Panc1 (cell line): ENCODE measurements around the gene CALD1. TPM values are rescaled to one million over a fixed set of nuclear protein-coding genes. Genes with fewer than 3 reads are reported as not detected.

Source experiments
- ATAC-seq: fragments of 200-7000 bp; cut with Tn5 transposase; 2 replicates; pipeline ENCODE4 v1.9.1; 2020; ENCODE audit warnings: mild to moderate bottlenecking, moderate library complexity
- BruUV-seq: library from RNA; stranded (reverse); fragments of 400-500 nt; replicated peaks from 2 replicates; lab custom pipeline; 2021; lab: Mats Ljungman, UMichigan
- CTCF ChIA-PET: fragments of 300-600 bp; sonication (Branson Sonifier 250); formaldehyde crosslinking; loops from one replicate; lab custom pipeline; 2022; ENCODE audit warnings: antibody characterized with exemption; lab: Charles Lee
- POLR2A ChIA-PET: fragments of 300-600 bp; sonication (Branson Sonifier 250); formaldehyde crosslinking; loops from one replicate; lab custom pipeline; 2022; ENCODE audit warnings: antibody characterized with exemption; lab: Charles Lee
- DNase-seq: peaks from one replicate; pipeline ENCODE4 v3.0.0-alpha.2; 2010; ENCODE audit warnings: low read depth, low spot score
- H3K27ac ChIP-seq: 2 replicates; pipeline ENCODE4 v1.5.1; 2011; ENCODE audit warnings: mild to moderate bottlenecking, low read length, inconsistent platforms
- H3K27me3 ChIP-seq: fragments of 200-500 bp; sonication (Bioruptor generic); 2 replicates; pipeline ENCODE4 v1.6.0; 2014; ENCODE audit warnings: low read length, inconsistent platforms; ENCODE audit not compliant: control insufficient read depth, insufficient read depth
- H3K36me3 ChIP-seq: fragments of 200-500 bp; sonication (Bioruptor generic); 2 replicates; pipeline ENCODE4 v1.5.1; 2014; ENCODE audit warnings: inconsistent platforms, mild to moderate bottlenecking, low read length, moderate library complexity; ENCODE audit not compliant: control insufficient read depth, insufficient read depth
- H3K4me1 ChIP-seq: 2 replicates; pipeline ENCODE4 v1.5.1; 2011; ENCODE audit warnings: inconsistent platforms, mild to moderate bottlenecking, low read length, moderate library complexity; ENCODE audit not compliant: control insufficient read depth, insufficient read depth
- H3K4me3 ChIP-seq, 2 experiments: 2 replicates each; pipeline ENCODE4 v1.5.1; 2011 to 2012; ENCODE audit warnings: low read depth in 2 of 2, low read length in 2 of 2, mild to moderate bottlenecking in 2 of 2, inconsistent platforms in 1 of 2, moderate library complexity in 1 of 2
- H3K9me3 ChIP-seq: fragments of 200-500 bp; sonication (Bioruptor generic); 2 replicates; pipeline ENCODE4 v1.5.1; 2014; ENCODE audit warnings: low read depth, mild to moderate bottlenecking, inconsistent platforms, low read length, moderate library complexity; ENCODE audit not compliant: control insufficient read depth, insufficient read depth
- POLR2AphosphoS5 ChIP-seq: IDR thresholded peaks from 2 replicates; pipeline ENCODE4 v1.6.1; 2012; ENCODE audit warnings: mild to moderate bottlenecking, low read depth, low read length, moderate library complexity
- SIN3A ChIP-seq: IDR thresholded peaks from 2 replicates; pipeline ENCODE4 v1.6.1; 2012; ENCODE audit warnings: low read depth, mild to moderate bottlenecking, low read length, moderate library complexity, borderline replicate concordance; ENCODE audit not compliant: insufficient read depth
- TCF7L2 ChIP-seq: IDR thresholded peaks from 2 replicates; pipeline ENCODE4 v1.6.1; 2011; ENCODE audit warnings: mild to moderate bottlenecking, low read depth, low read length, inconsistent platforms
- in situ Hi-C: cut with HindIII; loops from 2 replicates; pipeline ENCODE4 v1.10.0; 2016; ENCODE audit warnings: low sequenced_read_pairs, low pct_unique_long_range_greater_than_20kb
- intact Hi-C: fragments of 100-400 bp; cut with micrococcal nuclease; formaldehyde crosslinking; loops from one replicate; pipeline ENCODE4 v1.10.0; 2022; ENCODE audit not compliant: unreplicated experiment
- total RNA-seq: library from RNA; stranded (reverse); gene quantifications from one replicate; pipeline ENCODE4 v1.2.1, GENCODE V29; 2021; ENCODE audit not compliant: unreplicated experiment
- TF ChIP-seq, protein P1 (sequence below), 2 experiments: IDR thresholded peaks; 2 replicates each; pipeline ENCODE4 v1.6.1; 2011 to 2012; ENCODE audit warnings: low read depth in 2 of 2, control low read depth in 1 of 2, low read length in 1 of 2, mild to moderate bottlenecking in 1 of 2, moderate library complexity in 1 of 2; ENCODE audit not compliant: insufficient read depth in 1 of 2
- TF ChIP-seq, protein P2 (sequence below): fragments of 450-650 bp; IDR thresholded peaks from 2 replicates; pipeline ENCODE4 v1.5.1; 2017; ENCODE audit warnings: mild to moderate bottlenecking

CALD1 gene
- total RNA-seq, 1 experiment from 2014 or later = 9.2 TPM

DNA sequence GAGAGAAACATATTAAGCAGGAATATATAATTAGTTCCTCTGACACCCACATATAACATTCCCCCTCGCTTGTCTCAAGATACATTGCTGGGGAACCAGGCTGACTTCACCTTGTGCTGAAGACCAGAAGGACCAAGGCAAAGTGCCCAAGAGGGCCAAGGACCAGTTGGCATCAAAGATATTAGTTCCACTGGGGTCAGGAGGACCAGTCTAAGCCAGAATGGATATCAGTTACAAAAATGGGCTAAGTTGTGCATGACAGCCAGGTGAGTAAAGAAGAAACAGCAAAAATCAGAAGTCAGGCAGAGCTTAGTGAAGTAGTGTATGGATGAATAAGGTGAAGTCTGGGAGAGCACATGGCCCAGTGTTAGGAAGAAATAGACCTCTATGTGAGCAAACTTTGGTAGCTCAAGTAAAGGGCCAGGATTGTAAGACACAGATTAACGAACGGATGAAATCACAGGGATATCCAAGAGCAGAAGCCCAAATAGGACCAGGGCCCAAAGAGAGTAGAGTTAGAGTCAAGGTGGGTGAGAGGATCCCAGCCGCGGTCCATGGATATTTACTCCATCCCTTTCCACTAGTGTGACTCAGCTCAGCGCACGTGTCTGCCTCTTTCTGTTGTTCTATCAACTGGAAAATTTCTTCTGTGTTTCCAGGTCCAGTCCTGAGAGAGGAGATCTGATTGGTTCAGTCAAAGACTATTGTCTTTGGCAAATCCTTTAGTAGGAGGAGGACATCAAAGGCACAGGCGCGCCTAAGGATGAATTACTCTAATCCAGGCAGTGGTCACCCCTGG, 5.0 kb downstream of the CALD1 start:
- Histone ChIP-seq H3K27ac (no peak overlapping the region), H3K9me3 (no peaks in the 10 kb centered on the region), H3K4me1 (no peaks in the 10 kb centered on the region), H3K27me3 (peaks cover 7% of the 10 kb centered on the region), H3K36me3 (no peaks in the 10 kb centered on the region), H3K4me3 (no peak overlapping the region)
- in situ Hi-C loops (no loop called here), intact Hi-C loops (no loop called here)
- ChIA-PET CTCF (no interaction called here), POLR2A (no interaction called here)
- TF ChIP-seq, protein P1, sequence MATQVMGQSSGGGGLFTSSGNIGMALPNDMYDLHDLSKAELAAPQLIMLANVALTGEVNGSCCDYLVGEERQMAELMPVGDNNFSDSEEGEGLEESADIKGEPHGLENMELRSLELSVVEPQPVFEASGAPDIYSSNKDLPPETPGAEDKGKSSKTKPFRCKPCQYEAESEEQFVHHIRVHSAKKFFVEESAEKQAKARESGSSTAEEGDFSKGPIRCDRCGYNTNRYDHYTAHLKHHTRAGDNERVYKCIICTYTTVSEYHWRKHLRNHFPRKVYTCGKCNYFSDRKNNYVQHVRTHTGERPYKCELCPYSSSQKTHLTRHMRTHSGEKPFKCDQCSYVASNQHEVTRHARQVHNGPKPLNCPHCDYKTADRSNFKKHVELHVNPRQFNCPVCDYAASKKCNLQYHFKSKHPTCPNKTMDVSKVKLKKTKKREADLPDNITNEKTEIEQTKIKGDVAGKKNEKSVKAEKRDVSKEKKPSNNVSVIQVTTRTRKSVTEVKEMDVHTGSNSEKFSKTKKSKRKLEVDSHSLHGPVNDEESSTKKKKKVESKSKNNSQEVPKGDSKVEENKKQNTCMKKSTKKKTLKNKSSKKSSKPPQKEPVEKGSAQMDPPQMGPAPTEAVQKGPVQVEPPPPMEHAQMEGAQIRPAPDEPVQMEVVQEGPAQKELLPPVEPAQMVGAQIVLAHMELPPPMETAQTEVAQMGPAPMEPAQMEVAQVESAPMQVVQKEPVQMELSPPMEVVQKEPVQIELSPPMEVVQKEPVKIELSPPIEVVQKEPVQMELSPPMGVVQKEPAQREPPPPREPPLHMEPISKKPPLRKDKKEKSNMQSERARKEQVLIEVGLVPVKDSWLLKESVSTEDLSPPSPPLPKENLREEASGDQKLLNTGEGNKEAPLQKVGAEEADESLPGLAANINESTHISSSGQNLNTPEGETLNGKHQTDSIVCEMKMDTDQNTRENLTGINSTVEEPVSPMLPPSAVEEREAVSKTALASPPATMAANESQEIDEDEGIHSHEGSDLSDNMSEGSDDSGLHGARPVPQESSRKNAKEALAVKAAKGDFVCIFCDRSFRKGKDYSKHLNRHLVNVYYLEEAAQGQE (IDR thresholded peaks at IDR 0.05; ENCODE audit: insufficient read depth in 1 of 2, low read depth in 2 of 2, low read length in 1 of 2) = no peak
- TF ChIP-seq POLR2AphosphoS5 (no peak), TCF7L2 (no peak)
- no TSS peak for BruUV-seq
- ATAC-seq (no peak), DNase-seq (no peak)

DNA sequence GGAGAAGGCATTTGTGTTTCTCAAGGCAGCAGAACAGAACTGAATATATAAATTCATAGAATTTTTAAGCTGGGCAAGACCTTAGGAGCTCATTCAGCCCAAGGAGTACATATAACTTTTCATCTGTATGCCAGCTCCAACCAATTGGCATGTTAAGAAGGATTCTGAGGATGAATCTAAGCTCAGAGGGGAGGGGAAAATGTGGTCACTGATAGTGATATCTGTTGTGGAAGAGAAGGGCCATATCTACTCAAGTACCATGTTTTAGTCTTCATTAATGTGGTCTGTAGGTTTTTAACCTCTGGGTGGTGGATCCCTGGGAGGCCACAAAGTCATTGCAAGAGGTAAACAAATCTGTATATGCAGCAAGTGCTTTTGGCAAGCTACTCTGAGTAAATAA, 6.4 kb downstream of the CALD1 start:
- H3K27ac ChIP-seq = no peak overlapping the region
- intact Hi-C loops = no loop called here

More for the DNA sequence above, 6.4 kb downstream of the CALD1 start:
- Histone ChIP-seq H3K27me3 (peaks cover 2% of the 10 kb centered on the region; the same call in 1 of the 2 replicates), H3K4me3 (no peak overlapping the region), H3K36me3 (no peaks in the 10 kb centered on the region), H3K9me3 (no peaks in the 10 kb centered on the region), H3K4me1 (no peaks in the 10 kb centered on the region)
- POLR2A ChIA-PET = interaction anchor here (0.6 kb wide), 1 partner anchor 236 kb away, joined by 3 read pairs; no protein-coding TSS in a partner anchor
- in situ Hi-C loops = no loop called here
- CTCF ChIA-PET = no interaction called here
- TF ChIP-seq SIN3A (no peak), POLR2AphosphoS5 (no peak), TCF7L2 (no peak)
- TF ChIP-seq, protein P1 (IDR thresholded peaks at IDR 0.05; ENCODE audit: insufficient read depth in 1 of 2, low read depth in 2 of 2, low read length in 1 of 2) = no peak
- TF ChIP-seq, protein P2, sequence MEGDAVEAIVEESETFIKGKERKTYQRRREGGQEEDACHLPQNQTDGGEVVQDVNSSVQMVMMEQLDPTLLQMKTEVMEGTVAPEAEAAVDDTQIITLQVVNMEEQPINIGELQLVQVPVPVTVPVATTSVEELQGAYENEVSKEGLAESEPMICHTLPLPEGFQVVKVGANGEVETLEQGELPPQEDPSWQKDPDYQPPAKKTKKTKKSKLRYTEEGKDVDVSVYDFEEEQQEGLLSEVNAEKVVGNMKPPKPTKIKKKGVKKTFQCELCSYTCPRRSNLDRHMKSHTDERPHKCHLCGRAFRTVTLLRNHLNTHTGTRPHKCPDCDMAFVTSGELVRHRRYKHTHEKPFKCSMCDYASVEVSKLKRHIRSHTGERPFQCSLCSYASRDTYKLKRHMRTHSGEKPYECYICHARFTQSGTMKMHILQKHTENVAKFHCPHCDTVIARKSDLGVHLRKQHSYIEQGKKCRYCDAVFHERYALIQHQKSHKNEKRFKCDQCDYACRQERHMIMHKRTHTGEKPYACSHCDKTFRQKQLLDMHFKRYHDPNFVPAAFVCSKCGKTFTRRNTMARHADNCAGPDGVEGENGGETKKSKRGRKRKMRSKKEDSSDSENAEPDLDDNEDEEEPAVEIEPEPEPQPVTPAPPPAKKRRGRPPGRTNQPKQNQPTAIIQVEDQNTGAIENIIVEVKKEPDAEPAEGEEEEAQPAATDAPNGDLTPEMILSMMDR = no peak
- BruUV-seq = no TSS peak
- DNase-seq = no peak
- no peak for ATAC-seq
